Effector CD8-positive, alpha-beta T cell (primary cell): Measurements from ENCODE around the gene HPCAL1.

Experiments
- DNase-seq: peaks from one replicate; lab custom pipeline; 2025; lab: John Stamatoyannopoulos, UW

The HPCAL1 gene

DNA sequence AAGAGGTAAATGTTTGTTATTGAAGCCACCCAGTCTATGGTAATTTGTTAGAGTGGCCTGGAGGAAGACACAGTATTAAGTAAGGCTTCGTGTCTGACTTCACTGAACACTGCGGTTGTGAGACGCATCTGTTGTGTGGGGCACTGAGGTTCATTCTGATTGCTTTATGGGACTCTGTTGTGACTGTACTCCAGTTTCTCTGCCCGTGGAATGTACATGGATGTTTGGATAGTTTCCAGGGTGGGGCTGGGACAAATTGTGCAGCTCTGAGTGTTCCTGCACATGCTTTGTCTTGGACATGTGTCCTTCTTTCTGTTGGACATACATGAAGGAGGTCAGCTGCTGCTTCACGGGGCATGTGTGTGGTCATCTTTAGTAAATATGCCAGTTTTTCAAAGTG, 86.9 kb downstream of the HPCAL1 start:
- no peak for DNase-seq

DNA sequence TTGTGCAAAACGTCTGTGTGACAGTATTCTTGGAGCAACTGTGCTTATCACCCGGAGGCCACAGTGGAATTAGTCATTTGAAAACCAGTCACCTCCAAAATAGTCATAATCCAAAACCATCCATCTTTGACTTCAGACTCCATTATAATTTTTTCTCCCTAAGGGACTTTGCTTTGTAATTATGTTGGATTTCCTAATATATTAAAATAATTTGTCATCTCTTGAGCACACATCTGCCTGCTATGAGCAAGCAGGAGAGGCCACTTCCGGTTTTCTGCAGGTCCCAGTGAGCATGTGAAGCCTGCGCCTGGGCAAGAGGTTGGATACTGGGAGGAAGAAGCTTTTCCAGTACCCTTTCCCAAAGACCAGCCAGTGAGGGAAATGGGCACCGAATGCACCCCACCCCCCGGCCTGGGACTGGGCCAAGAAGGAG, 87.7 kb downstream of the HPCAL1 start:
- DNase-seq, result no peak

DNA sequence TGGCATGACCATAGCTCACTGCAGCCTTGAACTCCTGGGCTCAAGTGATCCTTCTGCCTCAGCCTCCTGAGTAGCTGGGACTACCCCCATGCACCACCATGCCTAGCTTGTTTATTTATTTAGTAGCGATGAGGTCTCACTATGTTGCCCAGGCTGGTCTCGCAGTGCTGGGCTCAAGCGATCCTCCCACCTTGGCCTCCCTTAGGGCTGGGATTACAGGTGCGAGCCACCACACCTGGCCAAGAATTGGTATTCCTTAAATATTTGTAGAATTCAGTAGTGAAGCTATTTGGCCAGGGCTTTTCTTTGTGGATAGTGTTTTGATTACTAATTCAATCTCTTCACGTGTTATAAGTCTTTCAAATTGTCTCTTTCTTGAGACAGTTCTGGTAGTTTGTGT, 89.4 kb downstream of the HPCAL1 start:
- no peak for DNase-seq

DNA sequence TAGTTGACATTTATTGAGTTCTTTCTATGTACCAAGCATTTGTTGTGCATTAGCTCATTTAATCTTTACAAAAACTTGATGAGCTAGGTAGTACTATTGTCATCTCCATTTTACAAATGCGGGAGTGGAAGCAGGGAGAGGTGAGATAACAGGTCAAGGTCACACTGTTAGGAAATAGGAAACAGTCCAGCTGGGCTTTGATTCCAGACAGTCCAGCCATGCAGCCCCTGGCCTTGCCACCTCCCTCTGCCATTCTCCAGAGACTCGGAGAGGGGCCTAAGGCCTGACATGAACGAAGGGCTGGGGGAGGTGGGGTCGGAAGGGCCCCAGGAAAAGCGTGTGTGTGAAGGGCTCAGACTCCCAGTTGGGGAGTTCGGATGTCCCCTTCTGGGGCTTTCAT, 89.8 kb downstream of the HPCAL1 start:
- no peak for DNase-seq

DNA sequence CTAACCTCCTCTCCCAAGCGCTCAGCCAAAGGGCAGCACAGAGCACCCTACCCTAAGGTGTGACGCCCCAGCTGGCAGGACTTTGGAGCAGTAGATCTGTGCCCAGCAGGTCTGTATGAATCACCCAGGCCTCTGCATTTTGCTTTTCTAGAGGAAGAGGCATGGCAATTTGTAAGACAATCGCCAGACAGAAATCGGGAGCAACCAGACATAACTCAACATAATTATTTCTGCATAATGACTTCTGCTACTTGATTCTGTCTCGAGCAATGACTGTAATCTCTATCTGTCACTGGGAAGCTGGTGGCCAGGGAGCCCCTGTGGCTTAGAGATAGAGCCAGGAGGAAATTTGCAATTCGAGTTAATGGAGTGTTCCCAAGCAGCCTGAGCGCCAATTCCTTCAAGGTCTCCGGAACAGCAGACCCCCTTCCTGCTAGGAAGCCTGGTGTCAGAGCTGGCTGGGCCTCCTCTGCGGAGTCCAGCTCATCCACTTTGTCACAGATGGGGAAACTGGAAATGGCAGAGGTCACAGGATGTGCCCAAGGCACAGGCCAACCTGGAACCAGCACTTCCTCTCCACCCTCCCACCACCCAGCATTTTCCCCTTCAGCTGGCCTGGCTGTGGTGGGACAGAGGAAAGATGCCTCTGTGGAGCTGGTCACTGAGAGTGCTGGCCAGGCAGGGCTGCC, 90.4 kb downstream of the HPCAL1 start:
- DNase-seq, result no peak

DNA sequence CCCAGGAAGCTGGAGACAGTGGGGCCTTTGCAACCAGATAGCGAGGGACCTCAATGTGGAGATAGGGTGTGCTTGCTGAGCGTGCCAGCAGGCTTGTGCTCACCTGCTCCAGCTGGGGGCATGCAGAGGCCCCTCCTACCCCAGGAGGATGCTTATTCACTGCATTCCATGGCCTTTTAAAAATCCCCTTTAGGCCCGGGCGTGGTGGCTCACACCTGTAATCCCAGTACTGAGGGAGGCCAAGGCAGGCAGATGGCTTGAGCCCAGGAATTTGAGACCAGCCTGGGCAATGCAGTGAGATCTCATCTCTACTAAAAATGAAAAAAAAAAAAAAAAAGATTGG, 90.9 kb downstream of the HPCAL1 start:
- DNase-seq, result no peak

DNA sequence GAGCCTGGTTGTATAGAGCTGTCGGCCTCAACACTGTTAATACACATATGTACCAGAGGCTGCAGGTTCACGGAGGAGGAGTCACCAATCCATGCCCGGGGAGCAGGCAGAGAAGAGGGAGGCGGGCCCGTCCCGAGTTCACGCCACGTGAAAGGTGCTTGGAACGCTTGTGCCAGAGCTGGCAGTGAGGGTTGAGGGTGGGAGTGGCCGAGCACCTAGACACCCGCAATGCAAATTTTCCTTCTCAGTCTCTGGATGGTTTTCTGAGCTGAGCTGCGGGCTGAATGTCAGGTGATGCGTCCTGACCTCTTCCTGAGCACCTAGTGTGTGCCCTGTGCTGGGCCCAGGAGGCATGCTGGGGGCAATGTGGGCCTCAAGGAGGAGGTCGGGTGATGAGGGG, 93.2 kb downstream of the HPCAL1 start:
- DNase-seq, result no peak

DNA sequence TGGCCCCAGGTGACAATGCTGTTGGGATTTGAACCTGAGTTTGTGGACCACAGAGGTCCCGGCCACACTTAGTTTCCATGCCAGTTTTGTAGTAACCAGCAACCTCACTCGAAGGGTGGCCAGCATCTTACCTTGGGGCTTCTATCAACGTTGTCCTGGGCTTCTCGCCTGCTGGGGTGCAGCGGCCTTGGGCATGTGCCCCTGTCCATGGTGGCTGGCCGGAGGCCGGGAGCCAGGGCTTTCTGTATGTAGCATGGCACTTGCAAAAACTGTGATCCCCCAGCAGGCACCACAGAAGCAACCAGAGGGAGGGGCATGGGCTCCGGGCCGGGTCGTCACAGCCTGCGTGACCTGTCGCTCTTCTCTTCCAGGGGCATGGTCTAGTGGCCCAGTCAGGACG, 93.8 kb downstream of the HPCAL1 start:
- DNase-seq, result no peak

DNA sequence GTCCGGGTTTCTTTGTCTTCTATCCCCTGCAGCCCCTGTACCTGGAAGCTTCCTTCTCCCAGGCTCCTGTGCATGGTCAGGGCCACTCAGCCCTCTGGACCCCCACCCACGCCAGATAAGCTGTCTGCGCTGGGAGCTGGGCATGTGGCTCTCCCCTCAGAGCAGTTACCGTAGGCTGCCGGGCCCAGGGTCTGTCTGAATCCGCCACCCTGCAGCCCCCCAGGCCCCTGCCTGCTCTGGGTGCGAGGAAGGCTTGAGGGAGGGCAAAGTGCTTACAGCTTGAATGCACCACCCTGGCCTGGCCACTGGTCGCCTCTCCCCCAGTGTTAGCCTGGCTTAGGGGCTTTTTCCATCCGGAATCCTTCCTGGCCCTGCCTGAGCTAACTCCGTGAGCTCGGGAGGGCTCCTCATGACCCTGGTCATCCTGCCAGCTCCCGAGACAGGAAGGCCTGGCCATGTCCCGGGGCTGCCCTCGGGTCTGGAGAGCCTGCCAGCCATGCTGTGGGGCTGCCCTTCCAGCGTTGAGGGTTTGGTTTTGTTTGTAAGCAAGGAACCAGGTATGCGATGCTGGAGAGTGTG, 94.7 kb downstream of the HPCAL1 start:
- no peak for DNase-seq

DNA sequence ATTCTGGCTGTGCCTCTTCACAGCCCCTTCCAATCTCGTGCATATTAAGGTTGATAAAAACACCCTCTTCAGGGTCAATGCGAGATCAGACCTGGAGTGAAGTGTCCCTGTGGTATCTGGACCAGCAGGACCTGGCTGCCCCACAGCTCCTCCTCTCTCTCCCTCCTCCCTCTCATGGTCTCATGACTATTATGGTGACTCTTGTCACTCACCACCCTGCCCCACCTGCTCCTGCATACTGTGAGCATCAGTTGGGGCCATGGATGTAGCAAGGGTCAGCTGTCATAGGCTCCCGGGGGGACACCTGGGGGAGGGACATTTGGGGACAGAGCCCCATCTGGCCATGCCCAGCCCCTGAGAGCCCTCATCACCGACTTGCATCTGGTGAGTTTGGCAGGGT, 95.2 kb downstream of the HPCAL1 start:
- no peak for DNase-seq

DNA sequence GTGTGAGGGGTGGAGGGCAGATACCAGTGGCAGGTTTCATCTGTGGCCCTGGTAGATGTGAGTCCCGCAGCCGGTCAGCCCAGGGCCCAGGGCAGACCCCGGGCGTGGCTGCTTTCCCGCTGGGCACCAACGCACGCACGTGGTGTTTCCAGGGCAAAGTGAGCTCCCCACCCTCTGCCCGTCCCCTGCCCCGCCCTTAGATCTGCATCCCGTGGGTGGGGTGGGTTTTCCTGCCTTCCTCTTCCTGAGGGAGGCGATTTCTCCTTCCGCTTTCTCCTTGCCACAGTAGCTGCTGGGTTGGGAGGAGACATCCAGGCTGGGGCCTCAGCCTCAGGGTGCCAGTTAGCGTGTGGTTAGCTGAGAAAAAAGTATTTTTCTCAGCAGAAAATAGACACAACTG, 95.8 kb downstream of the HPCAL1 start:
- no peak for DNase-seq

DNA sequence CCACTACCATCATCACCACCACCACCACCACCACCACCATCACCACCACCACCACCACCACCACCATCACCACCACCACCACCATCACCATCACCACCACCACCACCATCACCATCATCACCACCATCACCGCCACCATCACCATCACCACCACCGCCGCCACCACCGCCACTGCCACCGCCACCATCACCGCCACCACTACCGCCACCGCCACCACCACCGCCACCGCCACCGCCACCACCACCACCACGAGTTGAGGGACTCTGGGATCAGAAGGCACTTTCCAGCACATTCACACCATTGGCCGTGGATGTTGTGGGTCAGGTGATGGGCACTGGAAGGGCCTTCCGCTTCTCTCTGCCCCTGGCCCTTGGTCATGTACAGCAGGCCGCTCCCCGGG, 96.7 kb downstream of the HPCAL1 start:
- DNase-seq, result no peak

DNA sequence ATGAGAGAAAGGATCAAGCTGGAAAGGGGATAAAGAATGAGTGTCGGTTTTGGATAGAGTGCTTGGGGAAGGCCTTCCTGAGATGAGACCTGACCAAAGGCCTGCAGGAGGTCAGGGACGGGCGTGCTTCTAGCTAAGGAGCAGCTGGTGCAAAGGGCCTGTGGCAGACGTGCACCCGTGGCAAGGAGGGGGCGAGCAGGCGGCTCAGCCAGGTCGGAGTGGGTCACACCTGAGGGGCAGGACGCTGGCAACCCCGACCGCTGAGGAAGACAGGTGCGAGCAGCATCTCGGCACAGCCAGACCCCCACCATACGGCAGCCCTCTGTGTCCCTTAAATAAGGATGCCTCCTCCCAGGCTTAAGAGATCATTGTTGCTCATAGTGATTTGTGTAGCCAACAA, 97.3 kb downstream of the HPCAL1 start:
- no peak for DNase-seq

DNA sequence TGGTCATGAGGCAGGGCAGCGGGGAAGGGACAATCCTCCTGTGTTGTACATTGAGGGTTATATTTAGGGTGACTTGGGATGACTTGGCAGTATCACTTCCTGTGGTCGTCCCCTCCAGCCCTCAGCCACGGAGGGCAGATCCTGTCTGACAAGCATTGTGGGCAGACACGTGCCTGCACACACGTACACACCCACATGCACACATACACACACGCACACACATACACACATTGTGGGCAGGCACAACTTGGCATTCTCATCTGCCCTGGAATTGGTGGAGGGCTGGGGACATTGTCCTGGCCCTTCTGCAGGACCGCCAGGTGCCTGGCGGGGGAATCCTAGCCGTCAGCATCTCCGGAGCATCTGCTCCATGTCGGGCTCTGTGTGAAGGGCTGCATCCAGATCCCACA, 97.9 kb downstream of the HPCAL1 start:
- no peak for DNase-seq

DNA sequence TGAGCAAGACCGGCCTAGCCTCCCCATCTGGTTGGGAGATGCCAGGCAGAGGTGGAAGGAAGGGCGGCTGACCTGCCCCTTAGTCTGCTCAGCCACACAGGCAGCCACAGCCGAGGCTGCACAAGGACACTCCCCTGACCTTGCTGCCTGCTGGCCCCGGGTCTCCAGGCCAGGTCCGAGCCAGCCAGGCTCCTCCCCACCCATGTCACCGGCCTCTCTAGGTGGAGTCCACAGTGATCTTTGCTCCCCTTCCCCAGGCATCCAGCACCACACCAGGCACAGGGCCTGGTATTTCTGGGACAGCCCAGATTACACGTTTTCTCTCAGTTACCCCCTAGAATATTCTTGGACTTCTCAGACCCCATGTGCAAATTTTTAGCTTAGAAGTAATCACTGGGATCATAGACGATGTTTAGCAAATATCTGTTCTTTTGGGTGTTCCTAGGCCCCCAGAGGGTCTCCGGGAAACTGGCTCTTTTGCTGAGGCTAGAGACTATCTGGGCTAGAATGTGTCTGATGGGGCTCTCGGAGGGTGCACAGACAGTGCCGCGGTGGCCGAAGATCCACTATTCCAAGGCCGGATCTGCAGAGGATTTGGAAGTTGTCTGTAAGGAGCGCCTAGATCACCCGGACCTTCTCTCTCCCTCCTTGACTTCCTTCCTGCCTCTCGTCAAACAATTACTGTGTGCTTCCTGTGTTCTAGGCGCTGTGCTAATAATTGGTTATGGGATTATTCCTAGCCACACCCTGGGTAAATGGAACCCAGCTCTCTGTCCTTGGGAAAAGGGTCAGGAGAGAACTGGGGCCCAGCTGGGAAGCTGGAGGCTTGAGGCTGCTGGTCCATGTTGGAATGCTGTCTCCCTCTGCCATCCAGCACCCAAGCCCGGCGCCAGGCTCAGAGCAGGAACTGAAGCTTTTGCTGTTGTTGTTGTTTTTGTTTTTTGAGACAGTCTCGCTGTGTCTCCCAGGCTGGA, 98.6 kb downstream of the HPCAL1 start:
- DNase-seq, result no peak

DNA sequence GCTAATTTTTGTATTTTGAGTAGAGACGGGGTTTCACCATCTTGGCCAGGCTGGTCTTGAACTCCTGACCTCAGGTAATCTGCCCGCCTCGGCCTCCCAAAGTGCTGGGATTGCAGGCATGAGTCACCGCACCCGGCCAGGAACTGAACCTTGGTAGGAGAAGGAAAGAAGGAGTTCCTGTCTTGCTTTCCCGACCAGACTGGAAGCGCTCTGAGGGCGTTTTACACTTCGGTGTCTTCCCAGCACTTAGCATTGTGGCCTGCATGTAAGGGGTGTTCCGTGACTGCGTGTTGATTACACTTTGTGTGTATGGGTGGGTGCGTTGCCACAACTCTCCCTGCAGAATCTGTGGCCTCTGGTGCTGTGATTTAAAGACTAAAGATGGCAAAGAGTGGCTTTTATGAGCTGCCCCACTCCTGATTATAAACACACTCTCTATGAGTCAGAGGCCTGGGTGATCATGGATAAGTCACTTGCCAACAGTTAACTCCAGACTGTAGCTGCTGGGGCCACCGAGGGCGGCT, 99.4 kb downstream of the HPCAL1 start:
- no peak for DNase-seq

DNA sequence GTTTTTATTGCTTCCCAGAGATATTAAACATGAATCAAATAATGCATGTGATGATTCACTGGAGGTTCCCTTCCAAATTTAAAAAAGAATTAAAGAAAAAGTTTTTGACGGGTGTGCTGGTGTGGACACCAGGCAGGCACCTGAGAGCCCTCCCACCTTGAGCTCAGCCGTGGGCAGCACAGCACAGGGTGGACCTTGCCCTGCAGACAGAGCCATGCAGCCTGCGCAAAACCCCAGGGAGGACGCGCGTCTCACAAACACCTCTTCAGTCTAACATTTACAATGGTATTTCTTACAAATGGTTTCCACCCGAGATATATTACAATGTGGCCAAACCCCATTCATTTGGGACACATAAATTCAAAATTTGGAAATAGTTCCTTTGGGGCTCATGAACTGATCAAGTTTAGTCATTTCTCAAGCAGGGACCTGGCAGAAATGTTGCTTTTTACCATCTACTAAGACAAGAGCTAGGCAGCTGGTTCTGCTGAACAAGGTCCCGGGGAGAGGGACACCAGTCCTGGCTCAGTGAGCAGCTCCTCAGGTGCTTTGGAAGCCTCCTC, 100.0 kb downstream of the HPCAL1 start:
- DNase-seq, result no peak

DNA sequence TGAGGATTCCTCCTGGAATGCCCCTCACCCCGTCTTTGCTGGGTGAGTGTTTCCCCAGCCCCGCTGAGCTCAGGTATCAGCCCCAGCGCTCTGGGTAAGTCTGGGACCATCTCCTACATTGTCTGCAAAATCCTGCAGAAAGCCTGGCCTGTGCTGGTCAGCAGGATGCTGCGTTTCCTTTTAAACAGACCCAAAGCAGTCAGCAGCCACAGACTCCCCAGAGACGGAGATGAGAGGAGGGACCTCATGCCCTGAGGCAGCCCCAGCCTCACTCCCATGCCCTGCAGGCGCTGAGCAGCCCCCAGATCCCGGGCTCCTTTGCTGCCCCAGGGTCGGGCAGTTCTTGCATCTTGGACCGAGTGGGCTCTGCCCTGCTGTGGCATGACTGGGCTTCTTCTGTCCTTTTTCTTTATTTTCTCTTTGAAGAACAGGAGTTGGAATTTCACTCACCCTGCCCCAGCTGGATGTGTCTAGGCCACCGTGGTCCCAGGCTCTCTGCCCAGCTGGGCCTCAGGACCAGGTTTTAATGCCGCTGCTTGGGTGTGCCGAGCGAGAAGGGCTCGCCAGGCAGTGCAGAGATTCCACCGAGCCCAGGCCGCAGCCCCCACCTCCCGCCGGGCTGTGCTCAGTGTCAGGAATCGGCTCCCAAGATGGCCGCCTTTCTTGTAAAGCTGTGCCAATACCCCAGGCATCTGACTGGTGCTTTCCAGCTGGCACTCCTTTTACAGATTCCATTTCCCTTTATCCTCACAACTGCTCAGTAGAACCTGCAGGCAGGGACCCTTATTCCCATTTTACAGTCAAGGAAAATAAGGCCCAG, 101.8 kb downstream of the HPCAL1 start:
- DNase-seq, result no peak

DNA sequence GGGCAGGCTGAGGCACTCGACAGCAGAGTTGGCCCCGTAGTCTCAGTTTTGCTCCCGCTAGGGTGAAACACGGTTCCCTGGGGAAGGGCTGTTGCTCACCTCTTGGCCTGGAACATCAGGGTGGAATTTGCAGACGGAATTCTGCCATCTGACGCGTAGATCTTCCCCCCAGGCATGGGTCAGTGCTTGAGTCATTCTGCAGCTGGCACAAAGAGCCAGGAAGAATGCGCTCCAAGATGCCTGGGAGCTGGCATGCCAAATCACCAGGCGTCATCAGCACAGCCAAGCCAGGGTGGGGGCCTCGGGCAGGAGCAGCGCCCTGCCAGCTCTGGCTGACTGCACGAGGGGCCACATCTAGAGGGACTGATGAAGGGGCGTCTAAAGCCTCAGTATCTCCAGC, 102.7 kb downstream of the HPCAL1 start:
- no peak for DNase-seq

DNA sequence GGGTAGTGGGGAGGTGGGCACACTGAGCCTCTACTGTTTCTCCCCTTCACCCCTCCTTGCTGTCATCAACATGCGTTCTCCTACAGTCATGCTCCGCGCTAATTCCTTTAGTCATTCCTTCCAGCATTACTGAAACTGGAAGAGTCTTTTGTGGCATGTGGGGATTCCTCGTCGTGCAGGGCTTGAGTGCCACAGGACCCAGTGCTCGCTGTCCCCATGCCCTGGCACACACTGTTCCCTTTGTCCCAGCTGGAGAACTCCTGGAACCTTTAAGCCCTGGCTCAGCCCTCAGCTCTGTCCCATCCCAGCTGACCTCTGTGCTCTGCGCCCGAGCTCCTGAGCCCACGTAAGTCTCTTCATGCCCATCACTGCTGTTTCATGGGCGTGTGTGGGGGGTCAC, 103.3 kb downstream of the HPCAL1 start:
- DNase-seq, result no peak

DNA sequence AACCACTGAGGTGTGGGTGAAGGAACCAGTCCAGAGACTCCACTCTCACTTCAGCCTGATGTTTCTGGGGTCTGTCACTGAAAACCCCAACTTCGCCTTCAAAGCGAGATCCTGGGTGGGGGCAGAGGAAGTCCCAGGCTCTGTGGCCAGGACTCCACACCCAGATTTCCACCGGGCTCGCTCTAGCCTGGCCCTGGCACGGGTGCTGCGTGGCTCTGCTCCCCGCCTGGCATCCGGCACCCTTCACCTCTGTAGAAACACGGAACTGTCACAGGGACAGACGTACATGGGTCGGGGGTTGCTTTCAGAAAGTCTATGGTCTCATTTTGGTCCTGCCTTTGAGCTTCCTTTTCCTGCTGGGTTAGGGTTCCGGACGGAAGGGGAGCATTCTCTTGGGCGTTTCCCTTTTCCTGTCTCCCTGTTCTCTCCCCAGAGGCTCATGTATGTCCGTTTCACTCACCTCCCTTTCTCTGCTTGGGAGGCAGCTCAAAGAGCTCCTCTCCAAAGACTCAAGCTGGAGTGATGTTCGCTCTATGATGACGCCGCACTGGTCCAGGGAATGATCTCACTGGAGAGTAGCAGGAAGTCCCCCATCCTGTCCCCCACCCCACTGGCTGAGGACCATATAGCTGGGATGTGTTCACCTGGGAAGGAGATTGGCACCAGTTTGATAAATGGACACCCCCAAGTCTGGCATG, 103.9 kb downstream of the HPCAL1 start:
- DNase-seq, result no peak
